ENCODE measurements around the gene ABCC1.
"Not testable (repeated sequence)": the region's sequence is repeated elsewhere in the genome, so short reads cannot be mapped to it uniquely, and the experiment has no call there.

Gene ABCC1

DNA sequence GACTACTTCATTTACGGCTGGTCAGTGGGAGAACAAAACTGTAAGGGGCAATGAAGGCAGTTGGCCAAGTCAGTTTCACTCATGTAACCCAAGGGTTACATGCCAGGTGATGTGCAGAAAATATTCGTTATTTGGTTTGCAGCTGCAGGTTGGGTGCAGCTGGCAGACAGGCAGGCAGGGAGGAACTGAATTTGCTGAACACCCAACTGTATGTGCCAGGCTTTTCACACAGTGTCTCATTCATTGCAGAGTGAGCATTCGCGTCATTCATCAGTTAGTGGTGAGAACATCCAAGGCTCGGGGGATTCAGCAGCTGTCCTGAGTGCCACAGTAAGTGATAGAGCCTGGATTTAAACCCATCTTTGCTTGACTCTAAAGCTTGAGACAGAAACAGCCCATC is 214.2 kb downstream of the ABCC1 start:
- no peak for DNase-seq

DNA sequence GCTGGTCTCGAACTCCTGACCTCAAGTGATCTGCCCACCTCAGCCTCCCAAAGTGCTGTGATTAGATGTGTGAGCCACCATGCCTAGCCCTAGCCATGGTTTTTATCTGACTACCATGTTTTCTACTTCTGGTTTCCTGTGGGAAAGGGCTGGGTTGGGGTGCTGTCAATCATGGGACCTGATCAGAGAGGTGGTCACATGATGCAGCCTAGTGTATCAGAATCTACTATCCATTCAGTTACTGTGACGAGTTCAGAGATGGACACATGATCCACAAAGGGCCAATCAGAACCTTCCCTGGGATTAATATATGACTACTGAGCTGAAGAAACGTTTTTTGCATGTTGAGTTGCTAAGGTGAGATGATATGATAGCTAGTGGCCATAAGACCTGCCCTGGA is 214.8 kb downstream of the ABCC1 start:
- no peak for DNase-seq

- no peak for DNase-seq
Measured at GRCh38 chr16:16166085-16166484, 216.7 kb downstream of the ABCC1 start.

GRCh38 chr16:16166949-16167348 is 217.5 kb downstream of the ABCC1 start:
- no peak for DNase-seq

DNA sequence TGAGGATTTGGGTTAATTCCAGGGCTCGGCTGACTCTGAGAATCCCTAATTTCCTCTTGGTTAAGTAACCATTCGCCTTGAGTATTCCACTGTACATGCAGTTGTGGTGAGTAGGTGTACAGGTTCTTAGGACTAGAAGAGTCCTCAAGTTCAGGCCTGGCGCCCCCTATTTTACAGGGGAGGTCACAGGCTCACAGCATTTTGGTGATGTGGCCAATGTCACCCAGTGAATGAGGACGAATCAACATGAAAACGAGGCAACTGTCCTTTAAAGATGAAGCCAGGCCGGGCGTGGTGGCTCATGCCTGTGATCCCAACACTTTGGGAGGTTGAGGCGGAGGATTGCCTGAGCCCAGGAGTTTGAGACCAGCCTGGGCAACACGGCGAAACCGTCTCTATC is 218.5 kb downstream of the ABCC1 start:
- no peak for DNase-seq

DNA sequence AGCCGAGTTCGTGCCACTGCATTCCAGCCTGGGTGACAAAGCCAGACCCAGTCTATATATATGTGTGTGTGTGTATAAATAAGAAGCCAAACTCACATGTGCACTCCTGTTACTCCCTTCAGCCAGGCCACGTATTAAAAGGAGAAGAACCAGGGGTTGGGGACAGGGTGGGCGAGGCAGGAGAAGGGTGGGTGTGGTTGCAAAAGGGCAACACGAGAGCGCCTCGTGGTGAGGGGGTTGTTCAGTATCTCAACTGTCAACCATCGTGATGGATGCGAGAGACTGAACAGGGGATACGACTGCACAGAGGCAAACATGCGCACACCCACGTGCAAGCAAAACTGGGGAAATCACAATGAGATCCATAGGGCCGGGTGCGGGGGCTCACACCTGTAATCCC is 219.0 kb downstream of the ABCC1 start:
- DNase-seq: no peak

- no peak for DNase-seq
Measured at GRCh38 chr16:16169615-16170014, 220.2 kb downstream of the ABCC1 start.

- no peak for DNase-seq
Measured at GRCh38 chr16:16171332-16171919, 222.0 kb downstream of the ABCC1 start.

DNA sequence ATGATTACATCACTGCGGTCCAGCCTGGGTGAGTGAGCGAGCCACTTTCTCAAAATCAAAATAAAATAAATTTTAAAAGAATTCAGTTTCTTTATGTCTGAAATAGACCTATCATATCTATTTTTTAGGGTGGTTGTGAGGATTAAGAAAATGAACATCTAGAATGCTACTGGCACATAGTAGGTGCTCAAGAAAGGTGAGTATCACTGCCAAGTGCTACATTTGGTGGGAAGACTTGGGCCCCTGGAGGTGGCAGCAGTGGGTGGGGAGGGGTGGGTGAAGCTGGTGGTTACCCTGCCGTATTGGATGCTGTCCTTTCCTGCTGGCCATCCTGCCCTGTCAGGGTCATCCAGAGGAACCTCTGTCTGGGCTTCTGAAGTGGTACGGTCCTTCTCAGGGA is 223.6 kb downstream of the ABCC1 start:
- DNase-seq: no peak

GRCh38 chr16:16175296-16175695 is 225.9 kb downstream of the ABCC1 start:
- no peak for DNase-seq

DNA sequence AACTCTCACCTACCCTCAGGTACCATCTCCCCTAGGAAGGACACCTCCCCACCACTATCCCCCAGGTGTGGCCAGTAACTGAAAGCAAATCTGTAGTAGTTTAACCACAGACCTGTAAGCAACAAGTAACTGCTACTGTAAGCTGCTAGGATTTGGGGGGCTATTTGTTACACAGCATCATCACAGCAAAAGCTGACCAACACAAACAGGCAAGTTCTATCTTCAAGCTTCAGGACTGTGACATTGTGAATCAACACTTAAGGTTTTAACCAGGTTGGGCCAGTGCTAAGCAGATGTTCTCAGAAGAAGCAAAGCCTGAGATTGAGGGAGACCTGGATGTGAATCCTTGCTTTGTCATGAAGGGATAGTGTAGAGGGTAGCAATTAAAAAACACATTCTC is 226.9 kb downstream of the ABCC1 start:
- no peak for DNase-seq

DNA sequence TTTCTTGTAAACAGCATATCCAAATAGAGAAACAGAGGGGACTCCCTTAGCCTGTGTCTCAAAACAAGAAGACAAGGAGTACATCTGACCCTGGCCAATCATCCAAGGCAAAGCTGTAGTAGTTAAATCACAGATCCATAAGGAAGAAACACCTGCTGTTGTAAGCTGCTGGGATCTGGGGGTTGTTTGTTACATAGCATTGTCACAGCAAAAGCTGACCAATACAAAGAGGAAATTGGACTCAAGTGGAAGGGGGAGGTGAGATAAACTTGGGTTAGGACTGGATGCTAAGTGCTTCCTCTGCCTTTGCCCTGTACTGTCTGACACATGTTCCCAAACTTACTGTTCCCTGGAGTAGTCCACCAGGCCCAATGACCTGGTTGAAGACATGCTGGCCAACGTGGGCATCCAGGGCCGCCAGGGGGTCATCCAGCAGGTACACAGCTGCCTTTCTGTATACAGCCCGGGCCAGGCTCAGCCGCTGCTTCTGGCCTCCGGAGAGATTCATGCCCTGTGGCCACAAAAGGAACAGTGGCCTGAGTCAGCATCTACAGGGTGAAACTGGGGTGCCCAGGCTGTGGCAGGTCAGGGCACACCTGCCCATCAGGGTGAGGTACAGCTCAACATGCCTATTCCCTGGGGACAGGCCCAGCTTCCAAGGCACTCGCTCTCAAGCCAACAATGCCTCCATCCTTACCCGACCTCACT is 229.2 kb downstream of the ABCC1 start:
- DNase-seq: no peak

GRCh38 chr16:16181748-16182147 is 232.3 kb downstream of the ABCC1 start:
- DNase-seq: not testable (repeated sequence)

DNA sequence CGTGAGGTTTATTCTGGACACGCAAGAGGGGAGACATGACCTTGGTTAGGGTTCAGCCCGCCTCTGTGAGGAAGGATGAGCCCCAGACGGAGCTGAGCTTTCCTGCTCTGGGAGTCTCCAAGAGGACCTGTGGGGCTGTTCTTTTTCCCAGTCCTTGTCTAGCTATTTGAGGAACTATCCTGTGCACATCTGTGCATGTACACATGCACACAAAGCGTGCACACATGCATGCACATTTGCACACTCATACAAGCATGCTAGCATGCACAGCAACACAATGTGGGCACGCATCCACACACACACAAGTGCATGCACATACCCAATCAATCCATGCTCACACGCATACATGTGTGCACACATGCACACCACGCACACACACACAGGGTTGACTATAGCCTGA is 233.5 kb downstream of the ABCC1 start:
- DNase-seq: no peak

GRCh38 chr16:16183562-16183961 is 234.1 kb downstream of the ABCC1 start:
- DNase-seq: no peak

- no peak for DNase-seq
Measured at GRCh38 chr16:16184594-16184993, 235.2 kb downstream of the ABCC1 start.

- no peak for DNase-seq
Measured at GRCh38 chr16:16185095-16185494, 235.7 kb downstream of the ABCC1 start.

GRCh38 chr16:16186820-16187219 is 237.4 kb downstream of the ABCC1 start:
- no peak for DNase-seq

DNA sequence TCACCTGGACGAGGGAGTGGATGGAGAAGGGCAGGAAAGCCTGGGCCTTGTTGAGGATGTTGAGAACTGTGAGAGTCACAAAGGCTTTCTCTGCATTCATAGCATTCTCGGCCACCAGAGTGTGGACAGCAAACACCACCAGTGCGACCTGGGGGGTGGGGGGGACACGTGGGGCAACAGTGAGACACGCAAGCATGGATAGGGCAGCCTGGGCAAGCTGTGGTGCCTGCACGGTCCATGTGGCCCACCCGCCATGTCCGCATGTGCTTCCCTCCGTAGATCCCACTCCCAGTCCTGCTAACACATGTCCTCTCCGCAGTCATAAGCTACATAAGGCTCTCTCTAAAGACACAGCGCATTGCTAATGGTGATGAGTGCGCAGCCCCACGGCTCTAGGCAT is 239.4 kb downstream of the ABCC1 start:
- DNase-seq: no peak

GRCh38 chr16:16189842-16190241 is 240.4 kb downstream of the ABCC1 start:
- no peak for DNase-seq

DNA sequence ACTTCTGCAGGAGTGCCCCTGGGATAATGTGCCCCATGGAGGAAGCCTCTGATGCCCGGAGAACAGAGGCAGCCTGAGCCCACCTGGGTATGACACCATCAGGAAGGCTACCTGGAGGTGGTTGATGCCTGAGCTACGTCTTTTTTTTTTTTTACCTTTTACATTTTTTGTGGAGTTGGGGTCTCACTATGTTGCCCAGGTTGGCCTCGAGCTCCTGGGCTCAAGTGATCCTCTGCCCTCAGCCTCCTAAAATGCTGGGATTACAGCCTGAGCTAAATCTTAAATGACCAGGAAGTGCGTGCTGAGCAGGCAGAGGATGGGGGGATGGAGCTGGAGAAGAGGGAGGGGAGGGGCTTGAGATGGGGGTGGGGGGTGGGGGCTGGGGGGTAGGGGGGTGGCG is 241.1 kb downstream of the ABCC1 start:
- no peak for DNase-seq

- DNase-seq: not testable (repeated sequence)
Measured at GRCh38 chr16:16190966-16191365, 241.6 kb downstream of the ABCC1 start.

- DNase-seq: no peak
Measured at GRCh38 chr16:16191493-16192167, 242.2 kb downstream of the ABCC1 start.
